ELF-1 (cell line): ENCODE results near the gene QSOX2.
A peak's percentile ranks its signal among the peaks of the same experiment; 100 is the strongest.

Source experiments
- DNase-seq: peaks from one replicate; pipeline ENCODE4 v3.0.0-alpha.2; 2016; ENCODE audit warnings: low read depth, low spot score

The QSOX2 gene

GRCh38 chr9:136245219-136246150 lies at the start of gene QSOX2:
QSOX2 (minus strand) TSS chr9:136245812; CDS start chr9:136245803, 9 bp downstream.
- no peak for DNase-seq

GRCh38 chr9:136295055-136295454 lies 49.4 kb upstream of the QSOX2 start:
- no peak for DNase-seq

- no peak for DNase-seq
Measured at GRCh38 chr9:136294437-136294836, 48.8 kb upstream of the QSOX2 start.

- no peak for DNase-seq
Measured at GRCh38 chr9:136293476-136294077, 48.0 kb upstream of the QSOX2 start.

- DNase-seq: no peak
Measured at GRCh38 chr9:136292591-136293448, 47.2 kb upstream of the QSOX2 start.

GRCh38 chr9:136292026-136292538 lies 46.5 kb upstream of the QSOX2 start:
- DNase-seq: no peak

- no peak for DNase-seq
Measured at GRCh38 chr9:136291306-136292025, 45.9 kb upstream of the QSOX2 start.

GRCh38 chr9:136290508-136291000 lies 44.9 kb upstream of the QSOX2 start:
- no peak for DNase-seq

GRCh38 chr9:136289651-136290507 lies 44.3 kb upstream of the QSOX2 start:
- no peak for DNase-seq

- no peak for DNase-seq
Measured at GRCh38 chr9:136287960-136288753, 42.5 kb upstream of the QSOX2 start.

- no peak for DNase-seq
Measured at GRCh38 chr9:136286987-136287379, 41.4 kb upstream of the QSOX2 start.

GRCh38 chr9:136286359-136286986 lies 40.9 kb upstream of the QSOX2 start:
- no peak for DNase-seq

- DNase-seq: no peak
Measured at GRCh38 chr9:136285501-136286358, 40.1 kb upstream of the QSOX2 start.

GRCh38 chr9:136284951-136285350 lies 39.3 kb upstream of the QSOX2 start:
- DNase-seq: no peak

- no peak for DNase-seq
Measured at GRCh38 chr9:136284311-136284710, 38.7 kb upstream of the QSOX2 start.

- DNase-seq: peak; percentile 93
Measured at GRCh38 chr9:136283291-136284235, 38.0 kb upstream of the QSOX2 start.
